Middle frontal gyrus (tissue), 1 donor: Measurements from ENCODE around the gene HS3ST2.
"Not testable (repeated sequence)": the region's sequence is repeated elsewhere in the genome, so short reads cannot be mapped to it uniquely, and the experiment has no call there.

ENCODE experiments used
- DNase-seq: peaks from one replicate; pipeline ENCODE4 v3.0.0-alpha.2; 2015; ENCODE audit warnings: low spot score; ENCODE audit errors: extremely low spot score

Gene HS3ST2

DNA sequence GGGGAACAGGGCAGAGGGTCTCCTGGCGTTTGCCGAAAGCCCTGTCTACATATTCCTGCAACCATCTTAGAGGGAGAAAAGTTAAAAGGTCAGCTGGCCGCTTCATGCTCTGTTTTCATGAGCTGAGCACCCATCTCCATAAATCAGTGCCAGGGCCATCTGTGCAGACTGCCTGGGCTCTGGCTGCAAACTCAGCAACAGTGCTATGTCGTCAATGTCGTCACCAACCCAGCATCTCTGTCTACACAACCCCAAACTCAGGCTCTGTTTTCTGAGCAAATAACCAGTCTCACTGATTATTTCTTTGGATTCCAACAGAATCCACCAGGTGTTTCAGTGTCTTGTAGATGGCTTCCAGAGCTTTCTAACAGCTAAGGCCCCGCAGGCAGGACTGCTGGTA, 65.0 kb downstream of the HS3ST2 start:
- no peak for DNase-seq

DNA sequence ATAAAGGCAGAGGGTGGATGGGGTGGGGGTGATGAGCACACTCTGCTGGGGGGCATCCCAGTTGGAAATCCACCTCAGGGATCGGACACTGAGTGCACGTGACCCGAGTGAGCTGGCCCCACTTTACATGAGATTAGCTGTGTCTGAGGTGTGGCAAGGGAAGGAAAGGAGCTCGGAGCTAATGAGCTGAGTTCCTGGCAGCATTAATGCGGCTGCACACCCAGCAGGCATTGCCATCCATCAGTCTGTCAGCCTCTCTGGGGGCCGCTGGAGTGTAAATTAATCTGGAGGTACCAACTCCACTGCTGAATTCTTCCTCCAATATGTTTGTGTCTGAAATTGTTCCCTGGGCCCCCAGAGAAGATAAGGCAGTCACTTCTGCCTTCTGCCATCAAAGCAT, 65.5 kb downstream of the HS3ST2 start:
- DNase-seq, result no peak

DNA sequence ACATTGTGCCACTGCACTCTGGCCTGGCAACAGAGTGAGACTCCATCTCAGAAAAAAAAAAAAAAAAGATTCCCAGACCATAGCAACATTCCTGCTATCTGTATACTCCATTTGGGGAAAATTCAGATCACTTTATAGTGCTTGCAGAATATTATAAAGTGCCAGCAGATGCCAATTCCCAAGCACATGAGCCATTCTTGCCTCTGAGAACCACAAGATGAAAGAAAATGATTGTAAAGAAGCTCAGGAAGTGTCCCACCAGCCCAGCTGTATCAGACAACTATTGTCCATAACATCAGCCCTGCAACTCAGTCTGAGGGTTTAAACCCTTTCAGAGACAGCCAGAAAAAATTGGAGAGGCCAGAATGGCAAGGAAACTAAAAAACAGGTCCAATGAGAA, 69.0 kb downstream of the HS3ST2 start:
- no peak for DNase-seq

DNA sequence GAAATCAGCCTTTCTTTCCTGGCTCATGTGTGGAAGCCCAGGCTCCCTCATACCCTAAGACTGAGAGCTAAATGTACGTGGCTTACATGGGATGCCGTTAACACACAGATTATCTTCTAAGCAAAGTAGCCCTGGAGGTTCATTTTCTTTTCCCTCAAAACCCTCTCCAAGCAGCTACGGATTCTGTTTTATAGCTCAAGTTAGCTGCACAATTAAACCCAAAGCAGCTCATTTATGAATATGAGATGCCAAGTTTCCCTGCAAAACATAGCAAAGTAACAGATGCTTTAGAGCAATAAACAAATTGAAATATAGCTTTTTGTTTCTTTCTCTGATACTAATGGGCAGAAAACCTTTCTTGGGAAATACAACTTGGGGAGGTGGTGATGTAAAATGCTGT, 72.0 kb downstream of the HS3ST2 start:
- no peak for DNase-seq

DNA sequence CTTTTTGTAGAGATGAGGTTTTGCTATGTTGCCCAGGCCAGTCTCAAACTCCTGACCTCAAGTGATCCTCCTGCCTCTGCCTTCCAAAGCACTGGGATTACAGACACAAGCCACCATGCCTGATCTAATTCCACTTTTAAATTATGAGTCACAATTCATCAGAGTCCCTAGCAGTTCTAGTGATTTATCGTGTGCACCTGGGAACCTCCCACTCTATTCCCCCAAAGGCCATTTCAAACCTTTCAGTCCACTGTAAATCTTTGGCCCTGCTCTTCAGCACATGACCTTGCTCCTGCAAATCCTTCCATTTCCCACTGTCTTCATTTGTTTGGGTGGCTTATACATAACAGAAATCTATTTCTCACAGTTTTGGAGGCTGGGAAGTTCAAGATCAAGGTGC, 73.0 kb downstream of the HS3ST2 start:
- DNase-seq, result no peak

DNA sequence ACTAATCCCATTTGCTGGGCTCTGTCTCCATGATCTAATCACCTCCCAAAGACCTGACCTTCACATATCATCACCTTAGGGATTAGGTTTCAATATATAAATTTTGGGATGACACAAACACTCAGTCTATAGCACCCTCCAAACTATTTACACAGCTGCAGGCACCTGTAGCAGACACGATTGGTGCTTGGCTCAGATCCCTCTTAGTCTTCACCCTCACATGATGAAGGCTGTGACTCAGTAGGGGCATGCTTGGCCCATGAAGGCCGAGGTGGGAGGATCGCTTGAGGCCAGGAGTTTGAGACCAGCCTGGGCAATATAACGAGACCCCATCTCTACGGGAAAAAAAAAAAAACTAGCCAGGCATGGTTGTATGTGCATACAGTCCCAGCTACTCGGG, 73.5 kb downstream of the HS3ST2 start:
- DNase-seq, result no peak

DNA sequence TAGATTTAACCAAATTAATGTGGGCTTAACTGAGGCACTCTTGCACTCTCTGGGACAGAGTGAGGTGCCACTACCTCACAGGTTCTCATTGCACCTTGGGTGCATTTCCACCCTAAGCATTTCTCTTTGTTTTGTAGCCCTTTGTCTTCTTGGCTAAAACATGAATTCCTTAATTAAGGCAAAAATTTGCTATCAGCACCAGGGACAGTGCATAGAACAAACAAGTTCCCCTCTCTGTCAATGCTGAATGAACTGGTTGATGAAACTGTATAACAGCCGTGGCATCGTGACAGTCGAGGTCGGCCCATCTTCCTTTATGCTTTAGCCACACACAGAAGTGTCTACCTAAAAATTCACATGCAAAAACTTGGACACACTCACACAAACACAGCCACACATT, 74.8 kb downstream of the HS3ST2 start:
- no peak for DNase-seq

DNA sequence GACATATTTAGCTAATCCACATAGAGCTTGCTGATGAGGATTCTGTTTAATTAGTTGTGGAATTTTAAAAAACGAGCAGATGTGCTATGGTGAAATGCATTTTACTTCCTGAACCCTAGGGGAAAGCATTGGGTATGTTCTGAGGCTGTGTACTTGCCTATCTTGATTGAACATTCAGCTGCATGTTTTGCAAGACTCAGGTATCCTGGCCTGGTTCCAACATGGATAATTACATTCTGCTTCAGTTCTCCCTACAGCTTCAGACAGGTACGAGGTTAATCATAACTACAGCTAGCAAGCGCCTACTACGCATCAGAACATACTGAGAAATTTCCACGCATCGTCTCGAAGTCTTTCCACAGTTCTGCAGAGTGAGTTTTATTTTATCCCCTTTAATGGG, 77.0 kb downstream of the HS3ST2 start:
- DNase-seq, result no peak

DNA sequence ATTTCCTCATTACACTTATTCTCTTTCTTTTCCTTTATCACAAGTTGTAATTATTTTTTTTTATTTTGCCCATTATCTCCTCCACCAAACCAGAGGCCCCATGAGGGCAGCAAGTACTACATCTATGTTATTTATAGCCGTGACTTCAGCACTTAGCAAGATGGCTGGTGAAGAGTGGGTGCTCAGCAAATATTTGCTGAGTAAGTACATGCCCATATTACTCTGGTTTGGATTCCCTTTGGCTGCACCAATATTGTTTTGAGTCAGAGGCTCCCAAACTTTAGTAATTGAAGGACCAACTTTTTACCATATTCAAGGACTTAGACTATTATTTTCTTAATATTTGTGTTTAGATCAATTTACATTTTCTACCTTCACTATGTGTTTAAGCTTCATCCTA, 83.2 kb downstream of the HS3ST2 start:
- DNase-seq, result no peak

DNA sequence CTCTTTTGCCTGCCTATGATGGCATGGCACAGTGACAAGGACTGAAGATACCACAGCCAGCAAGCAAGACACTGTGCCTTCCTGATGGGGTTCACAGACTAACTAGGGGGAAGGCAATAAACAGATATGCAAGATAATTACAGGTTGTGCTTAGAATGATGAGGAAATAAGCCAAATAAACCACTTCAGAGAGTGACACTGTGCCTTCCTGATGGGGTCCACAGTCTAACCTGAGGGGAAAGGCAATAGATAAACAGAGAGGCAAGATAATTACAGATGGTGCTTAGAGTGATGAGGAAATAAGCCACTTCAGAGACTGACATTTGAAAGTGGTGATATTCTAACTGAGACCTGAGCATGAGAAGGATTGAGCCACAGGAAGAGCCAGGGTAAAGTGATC, 84.2 kb downstream of the HS3ST2 start:
- DNase-seq, result no peak

DNA sequence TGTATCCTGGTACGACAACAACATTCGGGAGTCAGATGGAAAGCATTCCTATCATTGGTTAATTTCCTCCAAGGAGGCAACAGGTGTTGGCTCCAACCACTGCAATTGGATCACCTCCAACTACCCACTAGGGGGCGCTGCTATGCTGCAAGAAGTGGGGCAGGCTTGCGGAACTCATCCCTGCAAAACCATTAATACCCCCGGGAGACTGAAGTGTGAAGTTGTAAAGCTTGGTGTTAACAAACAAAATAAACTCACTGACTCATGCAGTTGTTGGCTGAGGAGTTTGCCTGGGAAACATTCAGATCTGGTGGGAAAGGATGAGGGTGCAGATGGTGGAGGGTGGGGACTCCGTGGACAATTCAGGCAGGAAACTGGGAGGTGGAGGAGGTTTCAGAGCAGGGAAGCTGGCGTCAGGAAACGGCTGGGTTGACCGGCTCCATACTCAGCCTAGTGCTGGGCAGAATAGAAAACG, 84.9 kb downstream of the HS3ST2 start:
- DNase-seq, result peak; percentile 84

DNA sequence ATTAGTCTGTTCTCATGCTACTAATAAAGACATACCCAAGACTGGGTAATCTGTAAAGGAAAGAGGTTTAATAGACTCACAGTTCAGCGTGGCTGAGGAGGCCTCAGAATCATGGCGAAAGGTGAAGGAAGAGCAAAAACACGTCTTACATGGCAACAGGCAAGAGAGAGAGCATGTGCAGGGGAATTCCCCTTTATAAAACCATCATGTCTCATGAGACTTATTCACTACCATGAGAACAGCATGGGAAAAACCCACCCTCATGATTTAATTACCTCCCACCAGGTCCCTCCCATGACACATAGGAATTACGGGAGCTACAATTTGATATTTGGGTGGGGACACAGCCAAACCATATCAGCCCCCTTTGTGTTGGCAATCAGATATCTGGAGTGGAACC, 85.6 kb downstream of the HS3ST2 start:
- not testable (repeated sequence) for DNase-seq

DNA sequence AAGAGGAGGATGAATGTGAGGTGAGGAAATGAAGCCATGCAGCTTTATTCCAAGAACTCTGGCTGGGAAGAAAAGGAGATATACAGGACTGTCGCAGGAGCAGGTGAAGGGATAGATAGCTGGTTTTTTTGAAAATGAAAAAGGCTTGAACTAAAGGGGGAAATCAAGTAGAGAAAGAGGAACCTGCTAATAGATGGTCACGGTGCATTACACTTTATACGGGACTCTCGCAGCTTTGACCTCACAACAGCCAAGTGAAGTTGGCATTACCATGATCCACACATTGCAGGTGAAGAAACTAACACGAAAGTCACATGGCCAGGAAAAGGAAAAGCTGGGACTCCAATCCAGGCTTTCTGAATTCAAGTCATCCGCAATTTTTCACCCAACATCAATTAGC, 86.9 kb downstream of the HS3ST2 start:
- no peak for DNase-seq

DNA sequence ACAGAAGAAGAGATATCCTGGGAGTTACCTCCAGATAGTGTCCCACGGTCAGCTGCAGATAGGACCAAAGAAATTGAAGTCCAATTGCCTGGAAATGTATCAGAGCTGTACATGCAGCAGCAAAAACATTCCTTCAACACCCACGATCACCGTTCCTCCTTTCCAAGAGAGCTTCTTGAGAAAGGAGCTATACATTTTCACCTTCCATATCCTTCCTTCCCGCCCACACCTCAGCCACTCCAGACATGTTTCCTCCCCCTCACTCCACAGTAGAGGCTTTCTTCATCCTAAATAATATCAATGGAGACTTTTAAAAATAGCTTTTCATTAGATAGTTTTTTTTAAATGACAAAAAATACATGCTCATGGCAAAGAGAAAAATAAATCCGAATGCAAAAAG, 87.6 kb downstream of the HS3ST2 start:
- DNase-seq, result peak; percentile 31

DNA sequence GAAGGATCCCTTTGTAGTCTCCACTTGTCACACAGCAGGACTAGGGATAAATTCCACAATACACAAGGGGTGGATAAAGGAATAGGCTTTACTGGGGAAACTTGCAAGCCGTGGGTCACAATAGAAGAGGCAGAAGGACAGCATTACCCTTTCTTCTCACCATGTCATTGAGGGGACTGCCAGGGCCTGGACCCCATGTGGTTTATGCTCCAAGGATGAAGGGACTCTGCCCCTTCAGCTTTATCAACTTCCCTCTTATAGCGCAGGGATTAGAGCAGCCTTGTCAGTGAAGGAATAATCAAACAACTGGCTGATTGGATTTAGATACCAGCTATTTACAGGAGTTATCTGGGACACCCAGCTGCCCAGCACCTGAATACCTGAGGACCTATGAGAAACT, 89.8 kb downstream of the HS3ST2 start:
- DNase-seq, result no peak

DNA sequence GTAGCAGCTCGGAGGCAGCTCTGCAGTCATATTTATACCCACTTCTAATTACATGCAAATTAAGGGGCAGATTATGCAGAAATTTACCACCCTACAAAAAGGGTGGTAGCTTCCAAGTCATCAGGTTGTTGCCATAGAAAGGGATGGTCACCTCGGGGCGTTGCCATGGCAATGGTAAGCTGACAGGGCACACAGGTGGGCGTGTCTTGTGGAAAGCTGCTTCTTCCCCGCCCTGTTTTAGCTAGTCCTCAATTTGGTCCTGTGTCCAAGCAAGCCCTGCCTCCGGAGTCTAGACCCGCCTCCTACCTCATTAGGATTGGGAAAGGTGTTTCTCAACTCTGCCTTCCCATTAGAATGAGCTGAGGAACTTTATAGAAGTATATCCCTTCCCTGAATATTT, 98.7 kb downstream of the HS3ST2 start:
- DNase-seq, result no peak

DNA sequence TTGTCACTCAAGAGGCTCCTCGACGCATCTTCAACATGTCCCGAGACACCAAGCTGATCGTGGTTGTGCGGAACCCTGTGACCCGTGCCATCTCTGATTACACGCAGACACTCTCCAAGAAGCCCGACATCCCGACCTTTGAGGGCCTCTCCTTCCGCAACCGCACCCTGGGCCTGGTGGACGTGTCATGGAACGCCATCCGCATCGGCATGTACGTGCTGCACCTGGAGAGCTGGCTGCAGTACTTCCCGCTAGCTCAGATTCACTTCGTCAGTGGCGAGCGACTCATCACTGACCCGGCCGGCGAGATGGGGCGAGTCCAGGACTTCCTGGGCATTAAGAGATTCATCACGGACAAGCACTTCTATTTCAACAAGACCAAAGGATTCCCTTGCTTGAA, 101.0 kb downstream of the HS3ST2 start:
- no peak for DNase-seq

DNA sequence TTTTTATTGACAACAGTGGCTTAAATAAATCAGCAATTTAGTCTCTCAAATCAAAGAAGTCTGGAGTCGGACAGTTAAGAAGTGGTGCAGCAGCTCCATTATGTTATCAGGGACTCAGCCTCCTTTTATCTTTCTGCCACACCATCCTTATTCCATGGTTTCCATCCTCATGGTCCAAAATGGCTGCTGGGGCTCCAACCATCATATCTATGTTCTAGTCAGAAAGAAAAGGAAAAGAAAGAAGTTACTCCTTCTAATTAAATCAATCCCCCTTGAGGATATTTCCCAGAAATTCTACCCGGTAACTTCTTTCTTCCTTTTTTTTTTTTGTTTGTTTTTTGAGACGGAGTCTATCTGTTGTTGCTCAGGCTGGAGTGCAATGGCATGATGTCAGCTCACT, 109.5 kb downstream of the HS3ST2 start:
- no peak for DNase-seq

DNA sequence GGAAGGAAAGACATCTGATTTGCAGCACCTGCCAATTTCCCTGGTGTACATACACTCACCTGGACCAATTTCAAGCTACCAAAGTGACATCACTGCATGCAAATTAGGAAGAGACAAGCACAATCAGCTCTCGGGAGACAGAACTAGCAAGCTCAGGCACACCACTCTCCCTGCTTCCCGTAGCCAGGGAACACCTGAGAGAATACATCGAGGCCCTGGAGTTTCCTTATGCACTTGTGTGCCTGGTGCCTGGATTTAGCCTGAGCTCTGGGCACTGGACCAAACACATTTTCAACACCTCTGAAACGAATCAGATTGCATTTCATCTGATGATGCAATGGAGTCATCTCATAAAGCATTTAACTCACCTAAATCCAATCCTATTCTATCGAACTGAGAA, 110.5 kb downstream of the HS3ST2 start:
- DNase-seq, result no peak

DNA sequence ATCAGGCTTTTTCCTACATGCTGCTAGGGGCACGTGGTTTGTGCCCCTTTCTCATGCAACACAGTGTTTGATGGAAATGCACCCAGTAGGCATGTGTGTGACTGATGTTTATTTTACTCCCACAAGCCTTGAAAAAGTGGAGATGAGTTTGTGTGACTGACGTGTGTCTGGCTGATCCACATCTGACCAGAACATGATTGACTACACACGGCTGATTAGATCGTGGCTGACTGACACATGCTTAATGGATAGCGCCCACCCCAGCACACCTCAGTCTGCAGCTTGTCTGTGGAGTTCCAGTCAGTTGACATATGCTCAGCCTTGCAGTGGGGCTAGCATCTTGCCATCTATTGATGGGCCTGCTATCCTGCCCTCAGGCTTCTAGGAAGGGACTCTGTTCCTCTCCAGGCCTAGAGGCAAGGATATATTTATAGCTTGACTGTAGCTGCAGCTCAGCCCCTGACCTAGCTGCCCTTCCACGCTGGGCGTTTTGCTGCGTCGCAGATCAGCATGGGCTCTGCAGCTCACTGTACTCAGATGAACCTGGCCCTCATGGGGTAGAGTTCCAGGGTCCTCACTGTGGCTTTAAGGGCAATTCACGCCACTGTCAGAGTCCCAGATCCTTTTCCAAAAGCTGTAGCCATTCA, 112.3 kb downstream of the HS3ST2 start:
- no peak for DNase-seq

DNA sequence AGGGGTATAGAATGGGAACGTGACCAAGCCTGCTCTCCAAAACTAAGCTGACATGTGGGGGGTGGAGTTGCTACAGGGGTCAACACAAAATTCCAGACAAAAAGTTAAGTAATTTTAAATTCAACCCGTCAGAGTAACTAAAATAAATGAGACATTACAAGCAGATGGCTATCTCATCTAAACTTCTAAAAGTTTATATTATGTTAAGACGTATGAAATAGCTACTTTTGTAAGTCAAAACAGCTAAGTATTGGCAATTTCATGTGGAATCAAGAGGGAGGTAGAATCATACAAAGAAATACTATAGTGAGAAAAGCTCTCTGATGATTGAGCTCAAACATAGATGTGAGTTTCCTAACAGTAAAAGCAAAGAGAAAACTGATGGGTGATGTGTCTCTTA, 113.3 kb downstream of the HS3ST2 start:
- no peak for DNase-seq

DNA sequence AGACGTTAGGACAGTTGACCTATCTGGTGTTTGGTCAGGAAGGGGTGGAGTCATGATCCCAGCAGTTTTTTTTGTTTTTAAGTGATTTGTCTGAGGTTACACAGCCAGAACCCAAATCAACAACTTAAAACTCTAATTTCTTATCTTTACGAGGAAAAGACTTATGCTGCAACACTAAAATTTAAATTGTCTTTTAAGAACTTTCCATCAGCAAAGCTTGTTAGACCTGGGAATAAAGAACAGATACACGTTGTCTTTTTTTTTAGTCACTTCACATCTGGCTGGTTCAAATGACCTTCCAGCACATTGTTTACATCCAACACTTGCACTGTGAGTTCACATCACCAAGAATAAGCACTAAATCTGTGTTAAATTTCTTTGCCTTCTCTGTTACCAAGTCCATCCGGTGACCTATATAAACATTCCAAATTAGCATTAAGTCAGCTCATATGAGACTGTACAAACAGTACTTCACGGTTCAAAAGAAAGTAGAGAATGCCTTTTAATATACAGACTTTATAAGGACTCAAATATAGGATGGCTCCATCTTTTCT, 115.0 kb downstream of the HS3ST2 start:
- no peak for DNase-seq

DNA sequence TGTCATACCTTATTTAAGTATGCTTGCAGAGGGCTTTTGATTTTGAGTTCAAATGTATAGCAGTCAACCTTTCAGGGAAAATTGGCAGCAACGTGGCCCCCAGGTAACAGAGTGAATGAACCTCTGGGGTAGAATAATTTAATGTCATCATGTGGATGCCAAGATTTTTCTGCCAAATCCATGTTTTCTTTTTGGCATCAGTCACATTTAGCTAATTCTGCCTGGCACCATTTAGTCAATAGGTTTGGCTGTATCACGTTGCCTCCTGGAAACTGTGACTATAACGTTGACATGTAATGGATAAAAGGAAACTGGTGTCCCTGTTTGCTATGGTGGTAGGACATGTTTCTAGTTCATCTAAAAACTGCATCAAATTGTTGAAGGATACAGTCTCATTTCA, 115.5 kb downstream of the HS3ST2 start:
- no peak for DNase-seq
